GM19324 (cell line): ENCODE measurements around the gene PRPSAP2.
"Not testable (repeated sequence)": the region's sequence is repeated elsewhere in the genome, so short reads cannot be mapped to it uniquely, and the experiment has no call there.

ENCODE experiments used
- ATAC-seq: cut with Tn5 transposase; IDR thresholded peaks from one replicate; pipeline ENCODE4 v1.9.1; 2021; ENCODE audit warnings: mild to moderate bottlenecking, moderate library complexity; ENCODE audit not compliant: unreplicated experiment, low FRiP score

PRPSAP2 gene, protein sequence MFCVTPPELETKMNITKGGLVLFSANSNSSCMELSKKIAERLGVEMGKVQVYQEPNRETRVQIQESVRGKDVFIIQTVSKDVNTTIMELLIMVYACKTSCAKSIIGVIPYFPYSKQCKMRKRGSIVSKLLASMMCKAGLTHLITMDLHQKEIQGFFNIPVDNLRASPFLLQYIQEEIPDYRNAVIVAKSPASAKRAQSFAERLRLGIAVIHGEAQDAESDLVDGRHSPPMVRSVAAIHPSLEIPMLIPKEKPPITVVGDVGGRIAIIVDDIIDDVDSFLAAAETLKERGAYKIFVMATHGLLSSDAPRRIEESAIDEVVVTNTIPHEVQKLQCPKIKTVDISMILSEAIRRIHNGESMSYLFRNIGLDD

DNA sequence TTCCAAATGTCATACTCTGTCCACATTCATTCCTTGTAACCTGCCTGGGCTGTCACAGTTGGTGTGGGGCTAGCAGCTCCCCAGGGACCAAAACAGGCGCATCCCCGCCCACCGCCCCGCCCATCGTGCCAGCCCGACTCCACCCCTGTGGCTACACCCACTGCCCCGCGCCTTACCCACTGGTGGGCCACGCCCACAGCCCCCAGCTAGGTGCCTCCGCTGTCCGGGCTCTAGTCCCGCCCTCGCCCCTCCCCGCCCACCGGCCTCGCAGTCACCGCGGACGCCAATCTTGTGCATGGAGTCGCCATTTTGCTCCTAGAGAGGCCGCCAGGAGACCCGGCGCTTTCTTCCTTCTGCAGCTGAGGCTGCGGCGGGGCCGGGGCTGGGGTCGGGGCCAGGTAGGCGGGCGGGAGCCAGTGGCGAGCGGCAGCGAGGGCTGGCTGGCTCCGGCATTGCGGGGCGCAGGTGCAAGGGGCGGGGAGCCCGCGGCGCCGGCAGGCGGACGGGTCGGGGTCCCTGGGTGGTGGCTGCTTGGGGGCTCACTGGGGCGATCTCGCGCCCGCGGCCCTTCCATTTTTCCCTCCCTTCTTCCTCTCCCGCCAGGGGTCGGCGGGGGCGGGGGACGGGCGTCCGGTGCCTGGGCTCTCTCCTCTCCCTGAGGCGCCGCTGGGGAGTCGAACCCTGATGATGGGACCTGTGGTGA is at the start of gene PRPSAP2:
TSS of gene PRPSAP2 (plus strand) at position 268 of the 703 bp plus-strand sequence. CDS start 7,703 bp downstream, outside the sequence.
- peak; percentile 67 for ATAC-seq

DNA sequence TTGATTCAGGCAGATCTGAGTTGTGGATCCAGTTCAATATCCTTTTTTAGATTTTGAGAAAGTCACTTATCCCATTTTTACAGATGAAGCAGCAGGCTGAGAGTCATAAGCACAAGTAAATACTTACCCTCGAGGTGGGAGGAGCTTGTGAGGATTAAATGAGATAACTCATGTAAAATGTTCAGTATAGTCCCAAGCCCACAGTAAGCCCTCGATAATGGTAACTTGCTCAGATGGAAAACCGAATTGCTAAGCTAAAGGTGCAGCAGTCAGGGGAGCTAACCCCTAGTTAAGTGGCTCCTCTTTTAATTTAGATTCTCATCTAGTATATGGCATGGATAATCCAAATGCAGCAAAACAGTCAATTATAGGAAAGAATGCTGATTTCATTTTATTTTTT is 42.0 kb upstream of the PRPSAP2 start:
- not testable (repeated sequence) for ATAC-seq

DNA sequence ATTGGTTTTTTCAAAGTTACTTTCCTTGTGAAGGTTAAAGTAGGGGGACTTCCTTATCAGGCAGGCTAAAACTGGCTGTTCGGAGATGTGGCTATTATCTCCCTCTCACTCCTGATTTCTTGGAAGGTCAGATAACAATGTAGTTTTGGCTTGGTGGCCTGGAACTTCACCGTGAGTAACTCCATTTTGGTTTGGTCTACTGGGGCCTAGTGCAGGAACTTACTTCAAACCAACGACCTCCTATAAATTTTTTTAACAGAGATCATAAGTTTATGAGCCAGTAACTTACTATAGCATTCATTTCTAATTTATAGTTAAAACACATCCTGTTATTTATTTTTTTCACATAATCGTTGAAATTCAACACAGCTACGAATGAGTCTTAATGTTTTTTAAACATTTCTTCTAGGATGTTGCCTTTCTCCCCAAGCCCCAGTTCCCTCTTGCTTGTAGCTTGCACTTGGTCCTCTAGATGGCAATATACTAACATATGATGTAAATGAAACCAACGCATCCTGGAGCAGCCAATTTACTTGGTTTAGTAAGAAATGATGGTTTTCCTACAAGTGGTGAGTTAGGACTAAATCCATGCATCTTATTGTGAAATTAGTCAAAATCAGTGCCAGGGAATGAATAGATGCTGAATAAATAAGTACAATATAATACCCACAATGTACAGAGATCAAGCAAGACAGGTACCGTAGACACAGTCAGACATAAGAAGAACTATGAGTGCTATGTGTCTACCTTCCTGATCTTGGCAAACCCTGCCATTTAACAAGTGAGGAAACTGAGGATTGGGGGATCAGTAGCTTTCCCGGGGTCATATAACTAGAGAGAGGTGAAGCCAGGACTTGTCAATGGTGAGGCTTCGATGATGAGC is 41.2 kb upstream of the PRPSAP2 start:
- not testable (repeated sequence) for ATAC-seq

DNA sequence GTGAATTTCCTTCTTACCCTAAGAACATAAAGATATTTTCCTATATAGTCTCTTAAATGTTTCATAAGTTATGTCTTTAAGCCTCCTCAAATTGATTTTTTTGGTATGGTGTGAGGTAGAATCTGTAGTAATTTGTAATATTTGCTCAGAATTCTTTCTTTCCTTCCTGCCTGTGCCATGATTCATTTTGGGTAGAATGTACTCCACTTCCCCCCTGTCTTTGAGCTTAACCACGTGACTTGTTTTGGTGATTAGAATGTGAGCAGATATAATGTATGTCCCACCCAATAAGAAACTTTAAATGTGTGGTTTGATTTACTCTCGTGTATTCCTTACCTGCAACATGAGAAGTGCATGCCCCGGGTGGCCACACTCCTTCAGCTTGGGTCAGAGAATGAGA is 36.5 kb upstream of the PRPSAP2 start:
- not testable (repeated sequence) for ATAC-seq

DNA sequence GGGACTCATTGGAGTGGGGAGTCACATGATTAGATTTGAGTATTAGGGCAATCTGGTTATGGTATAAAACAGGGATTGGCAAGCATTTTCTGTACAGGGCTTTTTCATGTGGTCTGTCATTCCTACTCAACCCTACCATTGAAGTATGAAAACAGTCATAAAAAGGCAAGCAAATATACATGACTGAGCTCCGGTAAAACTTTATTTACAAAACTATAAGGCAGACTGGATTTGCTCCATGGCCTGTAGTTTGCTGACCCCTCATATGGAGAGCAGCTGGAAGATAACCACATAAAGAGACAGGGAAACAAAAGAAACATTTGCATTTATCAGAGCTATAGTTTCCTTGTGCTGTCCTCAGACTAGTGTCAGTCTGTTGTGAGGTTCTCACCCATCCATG is 30.3 kb upstream of the PRPSAP2 start:
- ATAC-seq, result not testable (repeated sequence)

DNA sequence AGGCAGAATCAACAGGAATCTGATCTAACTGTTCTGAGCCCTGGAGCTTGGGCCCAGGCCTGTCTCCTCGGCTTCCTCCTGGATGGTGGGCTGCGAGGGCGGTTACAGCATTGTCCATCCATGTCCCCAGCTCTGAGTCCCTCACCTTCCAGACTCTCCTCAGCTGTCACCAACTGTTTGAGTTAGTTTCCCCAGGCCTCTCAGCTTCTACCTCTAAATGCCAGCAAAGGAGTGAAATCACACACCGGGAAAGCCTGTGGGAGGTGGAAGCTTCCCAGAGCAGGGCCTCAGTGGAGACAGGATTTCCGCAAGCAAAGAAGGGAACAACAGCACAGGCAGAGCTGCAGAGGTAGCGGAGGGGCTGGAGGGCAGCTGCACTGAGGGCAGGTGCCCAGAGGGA is 9.4 kb upstream of the PRPSAP2 start:
- no peak for ATAC-seq

DNA sequence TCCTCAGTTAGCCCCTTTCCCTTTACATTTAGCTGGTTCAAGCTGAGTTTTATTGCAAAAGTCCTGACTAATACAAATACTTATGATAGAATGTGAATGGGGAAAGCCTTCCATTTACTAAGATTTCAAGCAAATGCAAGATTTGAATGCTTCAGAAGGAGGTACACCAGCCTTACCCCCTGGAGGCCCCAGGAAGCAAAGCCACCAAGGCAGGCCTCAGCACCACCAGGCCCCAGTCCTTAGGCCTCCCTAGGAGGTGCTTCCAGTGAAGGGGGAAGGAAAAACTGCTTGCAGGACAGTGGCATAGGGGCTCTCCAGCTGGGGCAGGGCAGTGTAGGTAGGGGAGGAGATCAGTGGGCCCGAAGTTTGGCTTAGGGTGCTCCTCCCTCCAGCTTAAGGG is 7.3 kb upstream of the PRPSAP2 start:
- ATAC-seq, result no peak

DNA sequence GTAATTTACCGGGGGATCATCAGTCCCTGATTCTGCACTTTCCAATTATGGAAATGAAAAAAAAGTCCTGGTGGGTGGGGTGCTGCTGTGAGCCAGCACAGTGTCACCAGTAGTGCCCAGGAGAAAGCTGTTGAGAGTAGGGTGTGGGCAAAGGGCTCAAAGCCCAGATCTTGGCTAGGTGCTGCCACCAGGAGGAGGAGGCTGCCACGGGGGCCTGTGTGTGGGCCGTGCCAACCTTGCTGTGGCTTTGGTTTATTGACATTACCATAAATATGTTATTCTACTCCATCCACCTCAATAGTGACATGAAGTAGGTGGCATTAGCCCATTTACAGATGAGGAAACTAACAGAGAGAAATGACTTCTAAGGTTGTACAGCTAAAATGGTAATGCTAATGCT is 6.7 kb upstream of the PRPSAP2 start:
- ATAC-seq, result no peak

DNA sequence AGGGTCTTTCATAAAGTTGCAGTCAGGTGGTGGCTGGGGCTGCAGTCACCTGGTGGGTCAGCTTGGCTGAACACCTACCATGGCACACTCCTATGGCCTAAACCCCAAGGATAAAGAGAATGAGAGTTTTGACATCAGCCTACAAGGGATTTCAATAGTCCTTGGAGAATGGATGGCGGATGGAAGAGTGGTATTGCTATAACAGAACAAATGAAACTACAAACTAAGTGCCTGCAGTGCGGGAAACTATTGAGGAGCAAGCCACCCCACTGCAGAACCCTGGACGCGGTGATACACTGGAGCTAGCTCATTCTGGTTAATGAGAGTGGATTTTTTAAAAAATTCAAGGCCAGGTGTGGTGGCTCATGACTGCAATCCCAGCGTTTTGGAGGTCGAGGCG is 3.0 kb upstream of the PRPSAP2 start:
- no peak for ATAC-seq

DNA sequence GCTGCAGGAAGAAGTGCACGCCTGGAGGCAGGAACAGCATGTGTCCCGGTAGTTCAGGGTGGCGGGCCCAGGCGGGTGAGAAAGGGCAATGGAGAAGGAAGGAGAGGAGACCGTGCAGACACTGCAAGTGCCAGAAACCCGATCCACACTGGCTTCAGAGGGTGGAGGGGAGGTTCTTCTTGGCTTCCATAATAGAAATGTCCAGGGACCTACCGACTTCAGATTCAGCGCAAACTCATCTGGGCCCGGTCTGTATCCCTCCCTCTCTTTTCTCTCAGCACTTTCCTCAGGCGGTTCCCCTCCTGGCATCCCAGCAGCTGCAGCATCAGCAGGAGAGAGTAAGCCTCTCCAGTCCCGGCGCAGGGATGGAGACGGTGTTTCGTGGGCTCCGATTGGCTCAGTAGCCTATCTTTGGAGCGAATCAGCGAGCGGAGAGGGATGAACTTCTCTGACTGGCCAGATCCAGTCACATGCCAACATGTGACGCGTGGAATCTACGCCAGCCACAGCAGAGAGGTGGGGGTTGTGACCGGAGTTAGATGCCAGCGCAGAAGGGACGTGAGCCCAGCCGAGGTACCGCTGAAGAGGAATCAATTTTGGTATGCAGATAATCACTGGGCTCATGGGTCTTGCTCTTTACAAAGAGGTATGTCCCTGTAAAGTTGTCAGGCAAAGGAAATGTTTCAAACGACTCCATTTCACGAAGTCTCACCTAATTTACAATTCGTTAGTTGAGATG is 1.9 kb upstream of the PRPSAP2 start:
- ATAC-seq, result peak; percentile 78

DNA sequence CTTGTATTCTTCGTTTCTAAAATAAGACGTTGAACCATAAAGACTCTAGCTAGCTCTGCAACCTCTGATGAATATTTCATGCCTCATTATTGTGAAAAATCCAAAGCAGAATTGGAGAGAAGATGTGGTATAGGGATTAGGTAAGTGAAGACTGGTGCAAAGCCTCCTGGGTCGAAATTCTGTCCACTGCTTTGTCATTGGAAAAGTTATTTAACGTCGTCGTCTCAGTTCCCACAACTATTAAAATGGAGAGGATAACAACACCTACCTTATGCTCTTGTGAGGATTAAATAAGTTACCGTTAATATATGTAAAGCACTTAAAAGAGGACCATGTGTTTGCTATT is 1.4 kb upstream of the PRPSAP2 start:
- no peak for ATAC-seq

DNA sequence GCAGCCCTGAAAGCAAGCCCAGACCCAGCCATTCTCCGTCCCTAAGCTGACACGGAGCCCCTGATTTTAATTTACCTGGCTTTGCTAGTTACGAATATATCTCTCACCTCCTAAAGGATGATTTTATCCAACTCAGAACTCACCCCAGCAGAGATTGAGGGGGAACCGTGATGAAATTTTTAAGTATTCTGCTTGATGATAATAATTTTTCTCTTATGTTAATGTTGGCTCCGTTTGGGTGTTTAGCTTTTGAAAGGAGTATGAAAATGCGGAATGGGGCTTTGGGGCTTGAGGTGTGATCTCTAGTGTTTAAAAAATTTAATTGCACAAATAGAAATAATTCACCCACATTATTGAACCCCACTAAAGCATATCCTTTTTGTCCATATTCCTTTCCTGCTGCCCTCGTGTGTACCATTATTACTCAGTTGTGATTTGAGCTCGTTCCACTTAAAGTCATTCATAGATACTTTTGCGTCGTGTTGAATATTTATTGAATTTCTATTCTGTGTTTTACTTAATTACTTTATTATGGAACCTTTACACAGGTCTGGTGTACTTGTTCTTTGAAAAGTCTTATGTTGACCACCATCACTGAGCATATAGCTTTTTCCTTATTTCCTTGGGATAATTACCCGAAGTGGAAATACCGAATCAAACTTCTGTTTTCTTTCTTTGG is 775 bp downstream of the PRPSAP2 start:
- no peak for ATAC-seq

DNA sequence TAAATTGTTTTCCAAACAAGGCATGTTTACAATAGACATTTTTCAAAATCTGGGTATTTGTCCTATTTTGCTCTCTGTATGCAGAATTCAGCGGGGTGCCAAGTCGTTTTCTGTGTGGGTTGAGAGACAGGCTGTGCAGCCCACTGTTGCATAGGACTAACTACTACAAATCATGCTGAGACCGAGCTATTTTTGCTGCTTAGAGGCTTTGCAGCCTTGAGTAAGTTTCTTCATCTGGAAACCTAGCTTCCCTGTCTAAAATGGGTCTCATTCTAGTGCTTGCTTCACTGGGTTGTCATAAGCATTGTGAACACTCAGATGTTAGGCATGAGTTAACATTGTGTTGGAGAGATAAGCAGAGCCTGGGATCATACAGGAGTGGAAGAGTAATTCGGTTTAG is 1.3 kb downstream of the PRPSAP2 start:
- no peak for ATAC-seq

DNA sequence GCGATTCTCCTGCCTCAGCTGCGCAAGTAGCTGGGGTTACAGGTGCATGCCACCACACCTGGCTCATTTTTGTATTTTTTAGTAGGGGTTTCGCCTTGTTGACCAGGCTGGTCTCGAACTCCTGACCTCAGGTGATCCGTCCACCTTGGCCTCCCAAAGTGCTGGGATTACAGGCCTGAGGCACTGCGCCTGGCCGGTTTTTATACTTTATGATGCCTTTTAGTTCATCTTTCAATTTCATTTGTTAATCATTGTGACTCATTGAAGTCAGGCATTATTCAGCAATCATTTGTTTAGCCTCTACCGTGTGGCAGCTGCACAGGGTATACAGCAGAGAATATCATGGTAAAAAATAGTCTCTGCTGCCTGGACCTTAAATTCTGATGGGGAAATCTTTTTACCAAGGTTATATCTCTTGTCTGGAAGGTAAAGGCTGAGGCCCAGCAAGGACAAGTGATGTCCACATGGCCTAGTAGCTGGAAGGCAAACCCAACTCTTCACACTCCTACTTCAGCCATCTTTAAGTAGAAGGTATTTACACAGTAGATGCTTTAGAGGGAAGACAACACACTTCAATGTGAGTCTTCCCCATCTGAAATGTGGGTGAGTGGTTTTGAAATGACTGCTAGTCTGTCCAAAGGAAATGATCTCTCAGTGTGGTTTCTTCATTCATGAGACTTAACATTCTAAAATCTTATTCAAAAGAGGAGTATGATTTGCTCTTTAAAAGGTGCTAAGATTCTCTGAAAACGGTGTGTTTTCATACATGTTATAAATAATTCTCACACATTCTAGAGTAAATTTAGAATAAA is 2.4 kb downstream of the PRPSAP2 start:
- ATAC-seq, result no peak

DNA sequence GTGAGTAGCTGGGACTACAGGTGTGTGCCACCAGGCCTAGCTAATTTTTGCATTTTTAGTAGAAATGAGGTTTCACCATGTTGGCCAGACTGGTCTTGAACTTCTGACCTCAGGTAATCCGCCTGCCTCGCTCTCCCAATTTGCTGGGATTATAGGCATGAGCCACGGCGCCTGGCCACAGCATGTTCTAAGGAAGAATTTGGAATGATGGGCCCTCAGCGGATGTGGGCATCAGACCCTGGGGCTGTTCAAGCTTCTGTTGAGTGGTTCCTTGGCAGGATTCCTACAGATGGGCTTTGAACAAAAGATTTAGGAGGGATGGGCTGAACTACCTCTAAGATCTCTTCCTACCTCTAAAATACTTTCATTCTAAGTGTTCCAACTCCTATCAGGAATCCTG is 4.1 kb downstream of the PRPSAP2 start:
- ATAC-seq, result no peak

DNA sequence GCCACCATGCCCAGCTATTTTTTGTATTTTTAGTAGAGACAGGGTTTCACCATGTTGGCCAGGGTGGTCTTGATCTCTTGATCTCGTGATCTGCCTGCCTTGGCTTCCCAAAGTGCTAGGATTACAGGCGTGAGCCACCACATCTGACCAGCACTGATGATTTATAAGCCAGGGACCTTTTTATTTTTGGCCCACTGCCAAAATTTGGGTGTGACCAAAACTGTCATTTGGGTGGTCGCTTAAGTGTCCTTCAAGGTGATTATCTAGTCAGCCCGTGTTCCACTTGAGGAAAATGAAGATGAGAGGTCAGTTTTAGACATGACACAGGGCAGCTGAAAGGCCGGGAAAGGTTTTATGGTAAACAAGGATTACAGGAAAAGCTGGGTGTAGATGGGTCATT is 7.1 kb downstream of the PRPSAP2 start:
- ATAC-seq, result not testable (repeated sequence)

DNA sequence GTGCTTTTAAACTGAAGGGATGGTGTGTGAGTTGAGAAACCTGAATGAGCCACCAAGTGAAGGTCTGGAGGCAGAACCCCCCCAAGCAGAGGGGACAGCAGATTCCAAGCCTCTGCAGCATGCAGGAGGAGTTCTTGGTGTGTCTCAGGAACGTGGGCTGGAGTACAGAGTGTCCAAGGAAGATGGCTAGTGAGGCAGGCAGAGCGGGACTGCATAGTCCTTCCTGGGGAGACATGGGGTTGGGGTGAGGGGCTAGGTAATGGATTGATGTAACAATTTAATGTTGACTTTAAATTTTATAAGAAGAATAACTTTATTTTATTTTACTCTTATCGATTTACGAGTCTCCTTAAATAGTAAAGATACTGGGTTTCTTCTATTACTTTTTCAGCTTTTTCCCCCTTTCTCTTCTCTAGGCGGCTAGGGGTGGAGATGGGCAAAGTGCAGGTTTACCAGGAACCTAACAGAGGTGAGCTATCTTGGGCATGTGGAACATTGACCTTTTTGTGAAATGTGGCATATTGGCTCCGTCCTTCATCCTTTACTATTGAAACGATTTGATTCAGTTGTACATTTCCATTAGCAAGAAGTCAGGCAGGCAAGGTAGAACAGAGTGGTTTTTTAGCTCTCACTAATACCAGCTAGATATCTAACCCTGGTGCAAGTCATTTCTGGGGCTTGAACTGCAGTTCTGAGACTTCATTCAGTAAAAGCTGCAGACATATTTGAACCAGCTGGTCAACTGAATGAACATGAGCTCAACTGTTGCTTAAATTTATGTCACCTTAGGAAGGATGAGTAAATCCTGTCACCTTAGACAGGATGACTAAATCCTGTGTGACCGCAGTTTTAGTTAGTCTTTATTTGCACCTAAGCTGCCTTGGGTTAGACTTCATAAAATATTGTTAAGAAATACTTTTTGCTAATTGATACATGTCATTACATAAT is 9.2 kb downstream of the PRPSAP2 start:
- ATAC-seq, result no peak

DNA sequence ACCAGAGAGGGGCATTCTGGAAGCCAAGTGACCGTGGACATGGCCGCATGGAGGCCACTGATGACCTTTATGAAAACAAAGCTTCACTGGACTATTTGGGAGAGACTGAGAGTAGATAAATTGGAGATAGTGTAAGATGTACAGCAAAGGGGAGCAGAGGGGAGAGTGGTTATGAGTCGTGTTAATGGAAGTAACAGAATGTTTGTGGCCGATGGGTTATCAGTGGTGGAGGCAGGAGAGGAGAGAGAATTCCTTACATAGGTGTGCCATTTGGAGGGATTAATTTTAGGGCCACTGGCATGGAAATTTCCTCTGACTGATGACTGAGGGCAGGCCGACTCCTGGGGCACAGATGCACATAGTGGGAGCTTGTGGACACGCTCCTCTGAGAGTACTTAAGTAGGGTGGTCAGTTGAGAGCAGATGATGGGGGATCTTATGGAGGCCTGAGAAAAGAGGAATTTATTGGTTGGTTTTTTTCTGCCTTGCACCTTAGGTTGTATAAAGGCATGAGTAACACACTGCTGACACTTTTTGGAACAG is 19.2 kb downstream of the PRPSAP2 start:
- no peak for ATAC-seq
